ENCODE data around the gene FBXO17.
"Not testable (repeated sequence)": the region's sequence is repeated elsewhere in the genome, so short reads cannot be mapped to it uniquely, and the experiment has no call there.

FBXO17 gene

GRCh38 chr19:38942471-38943181 is 32.9 kb downstream of the FBXO17 start:
- H3K27me3 ChIP-seq (ENCODE audit: control insufficient read depth, insufficient read depth, low read length) = no peaks in the 10 kb centered on the region
- no peak overlapping the region for H3K4me2 ChIP-seq (ENCODE audit: low read length)
- no peak for TF ChIP-seq CTCF (IDR thresholded peaks at IDR 0.05)
- H3K36me3 ChIP-seq (ENCODE audit: control insufficient read depth, insufficient read depth, low read length) = no peaks in the 10 kb centered on the region
- no peak overlapping the region for H3K27ac ChIP-seq
- no peaks in the 10 kb centered on the region for H3K79me2 ChIP-seq
- no peak overlapping the region for H3K9ac ChIP-seq
- no peaks in the 10 kb centered on the region for H3K9me3 ChIP-seq (ENCODE audit: control insufficient read depth, low read length)
- H3K4me1 ChIP-seq = no peaks in the 10 kb centered on the region
- H2AFZ ChIP-seq = no peak overlapping the region
- no peak overlapping the region for H3K4me3 ChIP-seq (ENCODE audit: low read depth, low read length)

GRCh38 chr19:38941979-38942378 is 33.6 kb downstream of the FBXO17 start:
- Histone ChIP-seq H3K9ac (no peak overlapping the region), H3K27me3 (ENCODE audit: control insufficient read depth, insufficient read depth, low read length) (no peaks in the 10 kb centered on the region), H3K36me3 (ENCODE audit: control insufficient read depth, insufficient read depth, low read length) (no peaks in the 10 kb centered on the region), H3K27ac (no peak overlapping the region), H3K79me2 (no peaks in the 10 kb centered on the region), H3K9me3 (ENCODE audit: control insufficient read depth, low read length) (no peaks in the 10 kb centered on the region), H3K4me1 (no peaks in the 10 kb centered on the region), H2AFZ (no peak overlapping the region), H3K4me3 (ENCODE audit: low read depth, low read length) (no peak overlapping the region), H3K4me2 (ENCODE audit: low read length) (no peak overlapping the region)
- TF ChIP-seq CTCF (IDR thresholded peaks at IDR 0.05) = no peak

GRCh38 chr19:38941466-38941865 is 34.1 kb downstream of the FBXO17 start:
- not testable (repeated sequence) for H3K4me3 ChIP-seq (ENCODE audit: low read depth, low read length); H3K9me3 ChIP-seq (ENCODE audit: control insufficient read depth, low read length); H3K27me3 ChIP-seq (ENCODE audit: control insufficient read depth, insufficient read depth, low read length); H3K9ac ChIP-seq; H3K4me2 ChIP-seq (ENCODE audit: low read length); H3K27ac ChIP-seq; H3K79me2 ChIP-seq; H3K36me3 ChIP-seq (ENCODE audit: control insufficient read depth, insufficient read depth, low read length); H2AFZ ChIP-seq; H3K4me1 ChIP-seq

- H3K27ac ChIP-seq = peak overlapping the region; percentile 47
- H3K79me2 ChIP-seq = no peaks in the 10 kb centered on the region
- no peak overlapping the region for H3K9ac ChIP-seq
- H3K9me3 ChIP-seq (ENCODE audit: control insufficient read depth, low read length) = no peaks in the 10 kb centered on the region
- no peaks in the 10 kb centered on the region for H3K4me1 ChIP-seq
- TF ChIP-seq CTCF (IDR thresholded peaks at IDR 0.05) = no peak
- no peaks in the 10 kb centered on the region for H3K27me3 ChIP-seq (ENCODE audit: control insufficient read depth, insufficient read depth, low read length)
- peak overlapping the region; percentile 62 for H3K4me2 ChIP-seq (ENCODE audit: low read length)
- H3K36me3 ChIP-seq (ENCODE audit: control insufficient read depth, insufficient read depth, low read length) = no peaks in the 10 kb centered on the region
- H2AFZ ChIP-seq = no peak overlapping the region
- H3K4me3 ChIP-seq (ENCODE audit: low read depth, low read length) = no peak overlapping the region
Observed at GRCh38 chr19:38939957-38940356, 35.6 kb downstream of the FBXO17 start.

GRCh38 chr19:38933544-38933943 is 42.0 kb downstream of the FBXO17 start:
- Histone ChIP-seq H3K79me2 (no peaks in the 10 kb centered on the region), H3K9ac (no peak overlapping the region), H3K36me3 (ENCODE audit: control insufficient read depth, insufficient read depth, low read length) (no peaks in the 10 kb centered on the region), H3K4me2 (ENCODE audit: low read length) (no peak overlapping the region), H3K4me3 (ENCODE audit: low read depth, low read length) (no peak overlapping the region), H2AFZ (no peak overlapping the region), H3K4me1 (peaks cover 5% of the 10 kb centered on the region), H3K27ac (no peak overlapping the region), H3K27me3 (ENCODE audit: control insufficient read depth, insufficient read depth, low read length) (no peaks in the 10 kb centered on the region), H3K9me3 (ENCODE audit: control insufficient read depth, low read length) (no peaks in the 10 kb centered on the region)
- no peak for TF ChIP-seq CTCF (IDR thresholded peaks at IDR 0.05)
